Measurements from ENCODE around the gene RAB1B.

RAB1B gene

DNA sequence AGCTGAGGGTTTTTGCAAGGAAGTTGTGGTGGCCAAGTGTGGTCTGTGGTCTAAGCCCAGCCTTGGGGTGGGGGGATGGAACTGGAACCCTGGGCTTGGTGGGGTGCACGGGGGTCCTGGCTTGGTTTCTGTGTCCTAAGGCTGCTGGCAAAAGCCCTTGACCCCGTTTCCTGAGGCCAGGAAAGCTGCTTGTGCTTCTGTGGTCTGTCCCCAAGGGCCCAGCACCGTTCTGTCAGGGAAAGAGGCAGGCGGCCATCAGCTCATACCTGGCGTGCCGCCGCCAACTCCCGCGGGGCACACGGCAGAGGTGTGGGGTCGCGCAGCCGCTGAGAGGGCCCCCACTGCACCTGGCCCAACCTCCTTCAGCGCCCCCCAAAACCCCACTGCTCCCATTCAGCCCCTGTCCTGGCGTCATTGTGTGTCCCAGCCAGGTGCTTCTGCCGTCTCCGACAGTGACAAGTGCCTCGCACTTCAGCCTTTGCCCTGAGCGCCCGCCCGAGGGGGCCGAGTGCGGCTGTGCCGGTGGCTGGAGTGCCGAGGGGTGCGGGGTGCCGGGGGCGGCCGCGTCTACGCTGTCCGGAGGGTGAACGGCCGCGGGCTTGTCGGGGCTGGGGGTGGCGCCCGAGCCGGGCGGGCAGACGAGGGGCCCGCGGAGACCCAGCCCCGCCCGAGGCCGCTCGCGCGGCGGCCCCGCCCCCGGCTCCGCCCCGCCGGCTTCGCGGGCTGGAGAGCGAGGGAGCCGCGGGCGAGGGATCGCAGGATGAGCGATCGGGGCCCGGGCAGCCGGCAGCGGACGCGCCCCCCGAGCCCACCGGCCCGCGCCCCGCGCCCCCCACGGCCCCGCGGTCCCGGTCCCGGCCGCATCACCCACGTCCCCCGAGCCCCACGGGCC, 9.3 kb downstream of the RAB1B start, which contains the start of gene CNIH2:
TSS of gene CNIH2 (plus strand) at position 705 of the 892 bp plus-strand sequence. CDS start 282 bp downstream, outside the sequence.
- ATAC-seq (replicated peaks) (peak; percentile 39), DNase-seq (peak; percentile 36 to 49 (median 46))
- Mint-ChIP-seq H3K9me3 (no peaks in the 10 kb centered on the region), H3K4me3 (peak within 1 kb of the TSS; percentile 70 to 76), H3K27me3 (no peaks in the 10 kb centered on the region), H3K27ac (peak within 1 kb of the TSS; percentile 89 to 92), H3K36me3 (ENCODE audit: insufficient read depth) (peaks cover 61% of the 10 kb centered on the region), H3K4me1 (ENCODE audit: low read depth in 2 of 2) (peaks cover 49 to 54% of the 10 kb centered on the region in 2 donors)

DNA sequence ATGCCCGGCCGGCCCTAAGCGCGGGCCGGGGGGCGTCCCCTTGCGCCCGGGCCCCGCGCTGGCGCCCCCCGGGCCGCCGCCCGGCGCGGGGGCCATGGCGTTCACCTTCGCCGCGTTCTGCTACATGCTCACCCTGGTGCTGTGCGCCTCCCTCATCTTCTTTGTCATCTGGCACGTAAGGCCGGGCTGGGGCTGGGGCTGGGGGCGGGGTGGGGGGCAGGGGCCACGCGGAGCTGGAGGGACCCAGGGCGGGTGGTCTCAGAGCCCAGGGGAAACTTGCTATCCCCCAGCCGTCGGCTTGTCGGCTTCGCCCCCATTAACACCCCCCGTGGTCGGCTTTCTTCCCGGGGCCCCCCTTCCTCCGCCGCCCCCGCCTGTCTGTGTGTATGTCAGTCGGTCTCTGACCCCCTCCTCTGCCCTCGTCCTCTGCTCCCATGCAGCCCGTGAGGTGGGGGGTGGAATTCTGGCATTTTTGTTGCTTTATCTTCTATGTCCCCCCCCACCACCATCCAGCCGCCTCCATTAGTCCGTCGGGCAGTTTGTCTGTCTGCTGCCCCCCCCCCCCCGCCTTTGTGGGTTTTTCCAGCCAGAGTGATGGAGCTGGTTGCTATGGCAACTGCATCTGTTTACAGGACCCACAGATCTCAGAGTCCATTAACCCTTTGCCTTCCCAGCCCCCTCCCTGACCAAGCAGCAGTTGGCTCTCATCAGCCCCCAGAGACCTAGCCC, 10.1 kb downstream of the RAB1B start:
- Mint-ChIP-seq H3K4me3 (peak overlapping the region; percentile 70 to 76), H3K27me3 (no peaks in the 10 kb centered on the region), H3K27ac (peak overlapping the region; percentile 89 to 92), H3K36me3 (ENCODE audit: insufficient read depth) (peaks cover 60% of the 10 kb centered on the region), H3K4me1 (ENCODE audit: low read depth in 2 of 2) (peaks cover 47 to 52% of the 10 kb centered on the region in 2 donors), H3K9me3 (no peaks in the 10 kb centered on the region)
- ATAC-seq (replicated peaks) (no peak), DNase-seq (no peak)

DNA sequence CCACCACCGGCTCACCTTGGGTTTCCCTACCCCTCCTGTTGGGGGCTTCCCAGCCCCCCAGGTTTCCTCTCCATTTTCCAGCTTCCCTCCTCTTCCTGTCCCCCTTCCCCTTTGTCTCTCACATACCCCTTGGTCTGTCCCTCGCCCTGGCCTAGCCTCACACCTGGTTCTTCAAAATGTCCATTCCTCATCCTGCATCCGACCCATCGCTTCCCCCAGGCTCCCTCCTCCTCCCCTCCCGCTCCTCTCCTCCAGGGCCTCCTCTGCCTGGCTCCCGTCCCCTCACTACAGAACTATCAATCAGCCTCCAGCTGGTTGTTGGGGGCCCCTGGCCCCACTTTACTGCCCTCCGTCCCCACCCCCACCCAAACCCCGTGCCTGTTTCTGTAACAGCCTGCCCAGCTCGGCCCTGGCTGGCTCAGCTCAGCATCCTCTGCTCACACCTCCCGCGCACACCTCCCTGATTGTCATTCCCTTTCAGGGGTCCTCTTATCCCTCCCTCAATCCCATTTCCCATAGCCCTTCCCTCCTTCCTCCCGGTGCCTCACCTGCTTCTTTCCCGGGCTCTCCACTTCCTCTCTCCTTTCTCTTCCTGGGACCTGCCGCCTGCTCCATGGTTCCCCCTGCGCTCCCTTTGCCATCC, 10.8 kb downstream of the RAB1B start:
- Mint-ChIP-seq H3K9me3 (no peaks in the 10 kb centered on the region), H3K4me3 (peak overlapping the region; percentile 72 to 76), H3K27ac (peak overlapping the region; percentile 89 to 92), H3K36me3 (ENCODE audit: insufficient read depth) (peaks cover 56% of the 10 kb centered on the region), H3K27me3 (no peaks in the 10 kb centered on the region), H3K4me1 (ENCODE audit: low read depth in 2 of 2) (peaks cover 42 to 45% of the 10 kb centered on the region in 2 donors)
- DNase-seq = no peak
- no peak for ATAC-seq (replicated peaks)

DNA sequence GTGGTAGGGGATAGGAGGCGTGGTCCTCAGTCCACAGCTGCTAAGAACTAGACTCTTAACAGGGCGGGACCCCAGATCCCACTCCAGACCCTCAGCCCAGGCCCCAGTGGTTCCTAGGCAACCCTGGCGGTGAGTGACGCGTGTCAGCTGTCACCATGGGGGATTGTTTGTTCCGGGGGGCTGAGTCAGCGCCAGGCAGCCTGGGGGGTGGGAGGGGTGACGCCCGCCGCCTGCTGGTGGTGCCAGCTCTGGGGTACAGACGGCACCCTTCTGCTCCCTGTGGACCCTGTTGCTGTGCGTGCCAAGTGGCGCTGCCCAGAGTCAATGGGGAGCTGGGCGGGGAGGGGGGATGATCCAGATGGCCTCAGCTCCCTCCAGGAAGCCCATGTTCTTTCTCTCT, 12.0 kb downstream of the RAB1B start:
- Mint-ChIP-seq H3K36me3 (ENCODE audit: insufficient read depth) (peaks cover 56% of the 10 kb centered on the region), H3K27me3 (no peaks in the 10 kb centered on the region), H3K27ac (peak overlapping the region; percentile 87 to 96), H3K4me3 (peak overlapping the region in 1 of 2 donors; percentile 76), H3K4me1 (ENCODE audit: low read depth in 2 of 2) (peaks cover 36 to 39% of the 10 kb centered on the region in 2 donors), H3K9me3 (no peaks in the 10 kb centered on the region)
- ATAC-seq (replicated peaks) = no peak
- no peak for DNase-seq

DNA sequence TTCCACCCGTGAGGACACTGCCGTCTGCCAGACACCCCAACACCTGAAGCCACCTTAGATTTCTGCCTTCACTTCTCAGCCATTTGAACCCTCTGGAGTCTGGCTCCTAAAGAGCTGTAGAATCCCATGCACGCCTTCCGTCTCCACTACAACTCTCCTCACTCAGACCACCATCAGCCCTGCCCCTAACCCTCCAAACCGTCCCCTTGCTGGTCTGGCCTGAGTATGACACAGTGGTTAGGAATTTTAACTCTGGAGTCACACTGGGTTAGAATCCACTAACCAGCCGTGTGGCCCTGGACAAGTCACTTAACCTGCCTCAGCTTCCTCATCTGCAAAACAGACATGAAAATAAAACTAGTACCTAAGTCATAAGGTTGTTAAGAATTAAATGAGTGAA, 12.6 kb downstream of the RAB1B start:
- ATAC-seq (replicated peaks) (no peak), DNase-seq (no peak)
- Mint-ChIP-seq H3K27me3 (no peaks in the 10 kb centered on the region), H3K27ac (peak overlapping the region; percentile 87 to 96), H3K4me3 (peak overlapping the region; percentile 49 to 76), H3K4me1 (ENCODE audit: low read depth in 2 of 2) (peaks cover 34 to 39% of the 10 kb centered on the region in 2 donors), H3K36me3 (ENCODE audit: insufficient read depth) (peaks cover 51% of the 10 kb centered on the region), H3K9me3 (no peaks in the 10 kb centered on the region)

DNA sequence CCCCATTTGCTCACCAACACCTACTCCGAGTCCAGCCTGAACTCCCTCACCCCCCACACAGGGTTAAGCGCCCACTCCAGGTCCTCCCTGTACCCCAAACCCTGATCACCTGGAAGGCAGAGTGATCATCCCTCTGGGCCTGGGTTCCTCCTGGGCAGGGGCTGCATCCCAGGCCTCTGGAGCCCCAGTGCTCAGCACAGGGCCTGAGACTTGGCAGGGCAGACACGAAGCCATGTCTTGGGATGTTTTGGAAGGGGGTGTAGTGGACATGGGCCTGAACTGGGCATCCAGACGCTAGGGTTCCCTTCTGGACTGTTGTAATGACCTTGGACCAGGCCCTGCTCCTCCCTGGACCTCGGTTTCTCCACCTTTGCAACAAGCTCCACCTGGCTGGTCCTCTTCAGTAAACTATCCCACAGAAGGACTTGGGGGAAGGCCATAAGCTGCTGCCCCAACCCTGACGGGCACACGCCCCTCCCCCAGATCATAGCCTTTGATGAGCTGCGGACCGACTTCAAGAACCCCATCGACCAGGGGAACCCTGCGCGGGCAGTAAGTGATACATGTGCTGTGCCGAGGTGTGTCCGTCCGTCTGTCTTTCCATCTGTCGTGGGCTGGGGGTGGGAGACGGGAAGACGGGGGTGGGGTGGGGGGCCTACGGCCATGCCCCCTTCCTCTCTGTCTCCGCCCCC, 13.5 kb downstream of the RAB1B start:
- DNase-seq = no peak
- H3K27ac Mint-ChIP-seq = peak overlapping the region; percentile 87 to 96

DNA sequence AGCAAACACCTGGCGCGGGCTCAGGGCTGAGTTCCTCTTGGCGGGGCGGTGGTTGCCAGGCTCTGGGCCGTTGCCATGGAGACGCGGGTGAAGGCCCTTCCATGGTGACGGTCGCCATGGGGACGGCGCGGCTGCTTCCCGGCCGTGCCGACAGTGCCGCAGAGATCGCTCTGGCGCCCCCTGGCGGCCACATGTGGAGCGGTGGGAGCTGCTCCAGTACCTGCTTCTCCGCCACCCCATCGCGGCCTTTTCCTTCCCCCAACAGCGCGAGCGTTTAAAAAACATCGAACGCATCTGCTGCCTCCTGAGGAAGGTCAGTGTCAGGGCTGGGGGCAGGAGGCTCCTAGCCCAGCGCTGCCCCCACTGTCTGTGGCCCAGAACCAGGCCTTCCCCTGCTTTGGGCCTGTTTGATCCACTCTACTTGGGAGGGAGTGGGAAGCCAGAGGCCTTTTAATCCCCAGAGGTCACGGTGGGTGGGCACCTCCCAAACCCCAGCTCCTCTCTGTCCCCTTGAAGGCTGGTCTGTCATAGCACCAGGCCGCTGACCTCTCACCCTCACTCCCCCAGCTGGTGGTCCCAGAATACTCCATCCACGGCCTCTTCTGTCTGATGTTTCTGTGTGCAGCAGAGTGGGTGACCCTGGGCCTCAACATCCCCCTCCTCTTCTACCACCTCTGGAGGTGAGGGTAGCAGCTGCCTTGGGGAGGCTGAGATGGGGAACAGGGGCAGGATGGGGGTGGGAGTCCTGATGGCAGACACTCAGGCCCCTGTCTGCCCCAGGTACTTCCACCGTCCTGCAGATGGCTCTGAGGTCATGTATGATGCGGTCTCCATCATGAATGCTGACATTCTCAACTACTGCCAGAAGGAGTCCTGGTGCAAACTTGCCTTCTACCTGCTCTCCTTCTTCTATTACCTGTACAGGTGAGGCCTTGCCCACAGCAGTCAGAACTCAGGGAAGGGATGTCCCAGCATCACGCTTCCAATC, 14.3 kb downstream of the RAB1B start:
- DNase-seq (peak; percentile 97 to 100 (median 99)), ATAC-seq (replicated peaks) (peak; percentile 84)
- H3K27ac Mint-ChIP-seq = peak overlapping the region; percentile 87 to 96
- H3K9me3 Mint-ChIP-seq = no peaks in the 10 kb centered on the region
- H3K4me3 Mint-ChIP-seq = peak overlapping the region; percentile 55 to 58
- H3K36me3 Mint-ChIP-seq (ENCODE audit: insufficient read depth) = peaks cover 48% of the 10 kb centered on the region
- H3K27me3 Mint-ChIP-seq = no peaks in the 10 kb centered on the region
- H3K4me1 Mint-ChIP-seq (ENCODE audit: low read depth in 2 of 2) = peaks cover 29 to 37% of the 10 kb centered on the region in 2 donors

More for the DNA sequence above, 13.5 kb downstream of the RAB1B start:
- ATAC-seq (replicated peaks) = no peak
- peak overlapping the region; percentile 55 to 58 for H3K4me3 Mint-ChIP-seq
- no peaks in the 10 kb centered on the region for H3K9me3 Mint-ChIP-seq
- peaks cover 33 to 40% of the 10 kb centered on the region in 2 donors for H3K4me1 Mint-ChIP-seq (ENCODE audit: low read depth in 2 of 2)
- H3K36me3 Mint-ChIP-seq (ENCODE audit: insufficient read depth) = peaks cover 48% of the 10 kb centered on the region
- no peaks in the 10 kb centered on the region for H3K27me3 Mint-ChIP-seq

DNA sequence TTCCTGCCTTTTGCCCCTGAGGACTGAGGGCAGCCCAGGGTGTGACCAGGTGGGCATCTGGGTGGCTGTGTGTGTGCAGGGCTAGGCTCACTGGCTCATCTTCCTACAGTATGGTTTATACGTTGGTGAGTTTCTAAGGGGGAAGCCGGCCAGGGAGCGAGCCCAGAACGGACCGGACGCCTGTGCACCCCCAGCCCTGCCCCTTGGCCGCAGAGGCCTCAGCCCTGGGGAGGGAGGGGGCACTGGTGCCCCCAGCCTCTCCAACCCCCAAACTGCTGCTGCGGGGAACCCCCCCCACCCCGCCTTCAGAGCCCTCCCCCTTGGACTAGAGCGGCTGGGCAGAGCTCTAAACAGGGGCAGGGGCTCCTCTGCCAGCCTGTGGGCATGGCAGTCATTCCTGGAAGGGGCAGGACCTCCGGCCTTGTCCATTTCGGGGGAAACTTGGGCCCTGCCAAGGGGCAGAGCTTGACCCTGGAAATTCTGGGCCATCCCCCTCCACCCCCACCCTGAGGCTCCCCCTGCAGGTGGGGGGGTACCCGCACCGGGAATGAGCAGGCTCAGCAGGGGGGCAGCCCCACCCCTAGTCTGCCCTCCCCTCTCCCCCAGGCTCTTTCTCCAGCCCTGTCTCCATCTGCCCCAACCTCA, 15.1 kb downstream of the RAB1B start:
- ATAC-seq (replicated peaks) (no peak), DNase-seq (no peak)
- Mint-ChIP-seq H3K27ac (peak overlapping the region; percentile 87 to 96), H3K27me3 (no peaks in the 10 kb centered on the region), H3K4me3 (peak overlapping the region in 1 of 2 donors; percentile 51), H3K4me1 (ENCODE audit: low read depth in 2 of 2) (peaks cover 33 to 44% of the 10 kb centered on the region in 2 donors), H3K9me3 (no peaks in the 10 kb centered on the region), H3K36me3 (ENCODE audit: insufficient read depth) (peaks cover 53% of the 10 kb centered on the region)

DNA sequence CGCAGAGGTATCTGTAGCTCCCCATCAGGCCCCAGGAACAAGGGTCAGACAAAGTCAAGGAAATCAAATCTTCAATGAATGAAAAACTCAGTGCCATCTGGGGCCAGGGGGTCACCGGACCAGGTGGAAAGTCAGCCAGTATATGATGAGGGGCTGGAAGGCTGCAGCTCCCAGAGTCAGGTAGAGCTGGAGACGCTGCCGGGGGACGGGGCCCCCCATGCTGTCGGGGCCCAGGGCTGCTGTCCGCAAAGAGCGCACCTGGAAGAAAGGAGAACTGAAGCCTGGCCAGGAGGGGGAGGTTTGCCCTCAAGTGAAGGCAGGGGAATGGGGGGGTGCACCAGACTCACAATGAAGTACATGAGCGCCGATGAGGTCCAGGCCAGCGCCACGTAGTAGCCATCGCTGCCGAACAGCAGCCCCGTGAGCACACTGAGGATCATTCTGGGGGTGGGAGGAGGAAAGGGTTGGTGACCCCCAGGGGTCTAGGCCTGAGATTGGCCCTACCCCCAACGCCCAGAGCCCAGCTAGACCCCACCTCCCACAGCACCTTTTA, 16.2 kb downstream of the RAB1B start:
- H3K27ac Mint-ChIP-seq = peak overlapping the region in 1 of 2 donors; percentile 46
- no peaks in the 10 kb centered on the region for H3K27me3 Mint-ChIP-seq
- H3K4me3 Mint-ChIP-seq = no peak overlapping the region
- no peak for ATAC-seq (replicated peaks)
- H3K4me1 Mint-ChIP-seq (ENCODE audit: low read depth in 2 of 2) = peaks cover 33 to 44% of the 10 kb centered on the region in 2 donors
- DNase-seq = no peak
- H3K36me3 Mint-ChIP-seq (ENCODE audit: insufficient read depth) = peaks cover 52% of the 10 kb centered on the region
- H3K9me3 Mint-ChIP-seq = no peaks in the 10 kb centered on the region

DNA sequence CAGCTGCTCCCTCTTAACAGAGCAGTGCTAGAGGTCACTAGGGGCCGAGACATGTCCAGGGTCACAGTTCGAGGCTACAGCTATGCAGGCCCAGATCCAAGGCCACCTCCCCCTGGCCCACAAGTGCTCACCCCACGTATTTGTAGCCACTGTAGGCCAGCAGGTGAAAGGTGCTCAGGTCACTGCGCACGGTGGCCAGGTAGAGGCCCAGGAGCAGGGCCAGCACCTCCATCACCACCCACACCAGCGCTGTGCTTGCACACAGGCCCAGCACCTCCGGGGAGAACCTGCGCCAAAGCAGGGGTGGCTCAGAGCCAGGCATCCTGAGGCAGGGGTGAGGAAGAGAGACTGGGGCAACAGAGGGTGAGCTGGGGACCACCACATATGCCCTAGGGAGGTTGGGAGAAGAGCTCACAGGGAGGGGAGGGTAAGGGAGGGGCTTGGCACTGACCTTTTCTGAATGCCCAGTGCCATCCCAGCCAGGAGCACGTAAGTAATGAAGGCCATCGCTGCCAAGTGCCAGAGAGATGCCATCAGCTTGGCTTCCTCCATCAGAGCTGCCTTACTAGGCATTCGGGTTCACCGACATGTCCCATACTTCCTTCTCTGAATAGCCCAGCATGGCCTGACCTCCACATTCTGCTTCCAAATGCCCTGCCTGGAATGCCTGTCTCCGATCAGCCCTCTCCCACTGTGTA, 17.0 kb downstream of the RAB1B start:
- Mint-ChIP-seq H3K27me3 (no peaks in the 10 kb centered on the region), H3K9me3 (no peaks in the 10 kb centered on the region), H3K4me3 (no peak overlapping the region), H3K4me1 (ENCODE audit: low read depth in 2 of 2) (peaks cover 39 to 50% of the 10 kb centered on the region in 2 donors), H3K36me3 (ENCODE audit: insufficient read depth) (peaks cover 52% of the 10 kb centered on the region), H3K27ac (peak overlapping the region in 1 of 2 donors; percentile 71)
- DNase-seq (no peak), ATAC-seq (replicated peaks) (no peak)

DNA sequence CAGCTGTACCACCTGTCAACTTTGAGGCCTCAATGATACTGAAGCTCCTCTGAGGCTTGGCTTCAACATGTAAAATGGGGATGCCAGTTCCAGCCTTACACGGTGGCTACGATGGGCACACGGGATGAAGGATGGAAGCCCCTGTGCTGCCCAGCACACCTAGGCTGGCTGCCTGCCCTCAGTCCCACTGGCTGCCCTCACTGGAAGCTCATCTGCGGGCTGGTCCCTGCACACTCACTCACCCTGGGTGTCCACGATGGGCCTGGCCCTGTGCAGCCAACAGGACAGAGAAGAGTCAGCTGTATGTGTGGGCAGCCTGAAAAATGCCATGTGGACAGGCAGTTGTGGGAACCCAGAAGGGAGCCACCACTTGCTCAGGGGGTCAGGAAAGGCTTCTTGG, 18.3 kb downstream of the RAB1B start:
- peak overlapping the region in 1 of 2 donors; percentile 87 for H3K4me3 Mint-ChIP-seq
- peaks cover 39 to 45% of the 10 kb centered on the region in 2 donors for H3K4me1 Mint-ChIP-seq (ENCODE audit: low read depth in 2 of 2)
- no peaks in the 10 kb centered on the region for H3K9me3 Mint-ChIP-seq
- H3K27me3 Mint-ChIP-seq = no peaks in the 10 kb centered on the region
- DNase-seq = no peak
- H3K36me3 Mint-ChIP-seq (ENCODE audit: insufficient read depth) = peaks cover 44% of the 10 kb centered on the region
- ATAC-seq (replicated peaks) = no peak
- no peak overlapping the region for H3K27ac Mint-ChIP-seq

Data from effector memory CD8-positive, alpha-beta T cell (primary cell).